A549 (cell line): ENCODE data around the gene SLC9B1. TPM values are rescaled to one million over a fixed set of nuclear protein-coding genes. Genes with fewer than 3 reads are reported as not detected.

Experiments used
- ATAC-seq, 2 experiments: fragments of 200-7000 bp in 1 of 2; fragments of >200 bp in 1 of 2; cut with Nextera tagmentation in 1 of 2; cut with Tn5 transposase in 1 of 2; 3 replicates each; pipeline versions ENCODE4 v1.8.0 to v1.9.1; 2018 to 2020; ENCODE audit warnings: mild to moderate bottlenecking in 1 of 2, moderate library complexity in 1 of 2
- CTCF ChIA-PET: fragments of 300-600 bp; sonication (Branson Sonifier 250); formaldehyde crosslinking; extraction: SDS; loops from one replicate; lab custom pipeline; 2021; ENCODE audit warnings: antibody characterized with exemption, inconsistent platforms; lab: Yijun Ruan, JAX
- POLR2A ChIA-PET: fragments of 350-600 bp; formaldehyde crosslinking; extraction: SDS; loops from one replicate; lab custom pipeline; 2021; ENCODE audit warnings: antibody characterized with exemption, inconsistent platforms; lab: Yijun Ruan, JAX
- DNase-seq, 2 experiments: peaks; one replicate each; pipeline versions ENCODE4 v3.0.0 to v3.0.0-alpha.2; 2011 to 2016; ENCODE audit warnings: low read depth in 1 of 2, low spot score in 1 of 2
- FAIRE-seq: peaks from 2 replicates; lab custom pipeline; 2011; peaks lifted over from hg19 to GRCh38; lab: Jason Lieb, UNC
- H3K27ac ChIP-seq, 2 experiments: fragments of >200 bp; sonication (Bioruptor Twin); formaldehyde crosslinking; 3 replicates each; pipeline ENCODE4 v1.5.1; 2016 to 2017
- H3K4me1 ChIP-seq: fragments of >200 bp; sonication (Bioruptor Twin); formaldehyde crosslinking; 3 replicates; pipeline ENCODE4 v1.6.1; 2016
- H3K4me2 ChIP-seq: fragments of >200 bp; sonication (Bioruptor Twin); formaldehyde crosslinking; 3 replicates; pipeline ENCODE4 v1.6.1; 2016
- H3K4me3 ChIP-seq: fragments of >200 bp; sonication (Bioruptor Twin); formaldehyde crosslinking; 3 replicates; pipeline ENCODE4 v1.5.1; 2016
- H3K9me3 ChIP-seq: fragments of >200 bp; sonication (Bioruptor Twin); formaldehyde crosslinking; 3 replicates; pipeline ENCODE4 v1.6.1; 2016
- BHLHE40 ChIP-seq: IDR thresholded peaks from 2 replicates; pipeline ENCODE4 v1.6.1; 2012; ENCODE audit warnings: low read depth, low read length, inconsistent platforms
- CBX8 ChIP-seq: fragments of 200-600 bp; sonication (generic); IDR thresholded peaks from 2 replicates; pipeline ENCODE4 v1.6.1; 2016
- CHD4 ChIP-seq: fragments of 200-600 bp; sonication (generic); IDR thresholded peaks from 2 replicates; pipeline ENCODE4 v1.6.1; 2016; ENCODE audit warnings: antibody characterized with exemption, mild to moderate bottlenecking, borderline replicate concordance
- EHMT2 ChIP-seq: fragments of 200-600 bp; sonication (generic); IDR thresholded peaks from 2 replicates; pipeline ENCODE4 v1.6.1; 2016; ENCODE audit warnings: antibody characterized with exemption, low read depth, mild to moderate bottlenecking, moderate library complexity
- FOSB ChIP-seq: fragments of 250-450 bp; sonication (Bioruptor Pico); IDR thresholded peaks from 2 replicates; pipeline ENCODE4 v1.5.0; 2020; ENCODE audit warnings: mild to moderate bottlenecking, moderate library complexity
- FOSL2 ChIP-seq, 2 experiments: fragments of 450-650 bp in 1 of 2; fragments of >200 bp in 1 of 2; sonication (Bioruptor Twin) in 1 of 2; formaldehyde crosslinking; IDR thresholded peaks; 2 replicates each; pipeline versions ENCODE4 v1.5.0 to v1.6.1; 2016 to 2020; ENCODE audit warnings: mild to moderate bottlenecking in 1 of 2, moderate library complexity in 1 of 2
- HDAC2 ChIP-seq: fragments of 200-600 bp; sonication (generic); IDR thresholded peaks from 2 replicates; pipeline ENCODE4 v1.6.1; 2016
- HEYL ChIP-seq: fragments of 250-450 bp; sonication (Bioruptor Pico); IDR thresholded peaks from 2 replicates; pipeline ENCODE4 v1.8.0; 2021; ENCODE audit warnings: mild to moderate bottlenecking, moderate library complexity
- HOXB5 ChIP-seq: fragments of 250-450 bp; sonication (Bioruptor Pico); IDR thresholded peaks from 2 replicates; pipeline ENCODE4 v1.5.0; 2020; ENCODE audit warnings: mild to moderate bottlenecking, moderate library complexity
- JUN ChIP-seq, 2 experiments: fragments of >200 bp; sonication (Bioruptor Twin); formaldehyde crosslinking; IDR thresholded peaks; 2 replicates in 1 of 2; 3 replicates in 1 of 2; pipeline ENCODE4 v1.6.1; 2016 to 2017
- JUNB ChIP-seq: fragments of >200 bp; sonication (Bioruptor Twin); formaldehyde crosslinking; IDR thresholded peaks from 2 replicates; pipeline ENCODE4 v1.6.1; 2016
- KDM1A ChIP-seq: fragments of 200-600 bp; sonication (generic); IDR thresholded peaks from 2 replicates; pipeline ENCODE4 v1.6.1; 2016; ENCODE audit warnings: low read depth, mild to moderate bottlenecking
- MAFK ChIP-seq: fragments of 450-650 bp; IDR thresholded peaks from 2 replicates; pipeline ENCODE4 v1.6.1; 2014; ENCODE audit not compliant: partially characterized antibody
- MYC ChIP-seq: IDR thresholded peaks from 2 replicates; pipeline ENCODE4 v1.6.1; 2012; ENCODE audit warnings: mild to moderate bottlenecking, inconsistent platforms, low read length, improper control_type of control experiment, borderline replicate concordance
- NR3C1 ChIP-seq: fragments of >200 bp; sonication (Bioruptor Twin); formaldehyde crosslinking; IDR thresholded peaks from 3 replicates; pipeline ENCODE4 v1.6.1; 2017
- PHF8 ChIP-seq: fragments of 200-600 bp; sonication (generic); IDR thresholded peaks from 2 replicates; pipeline ENCODE4 v1.6.1; 2016; ENCODE audit warnings: low read depth, mild to moderate bottlenecking, antibody characterized with exemption, moderate library complexity, borderline replicate concordance
- POLR2A ChIP-seq: IDR thresholded peaks from 2 replicates; pipeline ENCODE4 v1.6.1; 2012; ENCODE audit warnings: mild to moderate bottlenecking, low read length
- POLR2AphosphoS2 ChIP-seq: conservative IDR thresholded peaks from 2 replicates; pipeline ENCODE4 v1.6.1; 2012; ENCODE audit warnings: low read length, improper control_type of control experiment, inconsistent platforms
- RARB ChIP-seq: fragments of 250-450 bp; sonication (Bioruptor Pico); IDR thresholded peaks from 2 replicates; pipeline ENCODE4 v1.8.0; 2021; ENCODE audit warnings: mild to moderate bottlenecking, moderate library complexity
- SREBF2 ChIP-seq: fragments of 450-650 bp; IDR thresholded peaks from 2 replicates; pipeline ENCODE4 v1.6.1; 2014; ENCODE audit warnings: mild to moderate bottlenecking, moderate library complexity
- TP53 ChIP-seq: fragments of 250-450 bp; sonication (Bioruptor Pico); IDR thresholded peaks from 2 replicates; pipeline ENCODE4 v1.5.0; 2021; ENCODE audit warnings: mild to moderate bottlenecking, moderate library complexity
- ZC3H11A ChIP-seq: fragments of 450-650 bp; IDR thresholded peaks from 2 replicates; pipeline ENCODE4 v1.6.1; 2014; ENCODE audit warnings: antibody characterized with exemption, mild to moderate bottlenecking
- ZFP36 ChIP-seq: fragments of 450-650 bp; IDR thresholded peaks from 2 replicates; pipeline ENCODE4 v1.6.1; 2014; ENCODE audit warnings: borderline replicate concordance; ENCODE audit not compliant: partially characterized antibody
- WGBS: methylation state at CpG from one replicate; pipeline ENCODE4 v1.1.6; 2017; ENCODE audit errors: missing lambda C conversion rate; 5-methylcytosine and 5-hydroxymethylcytosine counted together
- polyA plus RNA-seq, 4 experiments: library from polyadenylated mRNA; depleted of rRNA in 3 of 4; stranded (reverse); fragments of >200 nt; fragmentation: RNase III in 1 of 4; extraction: RNeasy Plus Mini Kit Qiagen cat#74134 plus additional on column Dnase treatment in 1 of 4; gene quantifications; 2 replicates in 3 of 4; 3 replicates in 1 of 4; pipeline ENCODE4 v1.2.3, GENCODE V29; 2011 to 2017
- TF ChIP-seq, protein P1 (sequence below): fragments of 250-450 bp; sonication (Bioruptor Pico); IDR thresholded peaks from 2 replicates; pipeline ENCODE4 v1.5.0; 2020; ENCODE audit warnings: low read depth, mild to moderate bottlenecking, moderate library complexity
- TF ChIP-seq, protein P2 (sequence below): IDR thresholded peaks from 2 replicates; pipeline ENCODE4 v1.6.1; 2012

The SLC9B1 gene
- polyA plus RNA-seq, 2 of the 4 experiments (the other 2 are of a cell fraction), result 0.09 to 0.39 TPM

DNA sequence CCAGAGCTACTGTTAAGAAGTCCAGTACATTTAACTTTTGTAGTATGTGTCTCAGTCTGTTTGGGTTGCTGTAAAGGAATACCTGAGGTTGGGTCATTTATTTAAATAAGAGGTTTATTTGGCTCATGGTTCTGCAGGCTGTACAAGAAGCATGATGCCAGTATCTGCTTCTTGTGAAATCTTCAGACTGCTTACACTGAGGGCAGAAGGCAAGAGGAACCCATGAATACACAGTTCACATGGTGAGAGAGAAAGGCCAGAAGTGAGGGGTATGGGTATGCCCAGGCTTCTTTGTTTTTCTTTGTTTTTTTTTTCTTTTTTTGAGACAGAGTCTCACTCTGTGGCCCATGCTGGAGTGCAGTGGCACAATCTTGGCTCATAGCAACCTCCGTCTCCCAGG, 156.8 kb downstream of the SLC9B1 start:
- FAIRE-seq (no peak), ATAC-seq (no peak), DNase-seq (no peak)
- 100% methylated on average over 1 of the region's 1 CpG for WGBS
- no peak overlapping the region for H3K4me3 ChIP-seq
- POLR2A ChIA-PET, result no interaction called here
- CTCF ChIA-PET, result no interaction called here
- peaks cover 12% of the 10 kb centered on the region; the same call in 2 of the 3 replicates for H3K9me3 ChIP-seq
- H3K4me1 ChIP-seq, result peaks cover 8% of the 10 kb centered on the region
- no peak overlapping the region for H3K27ac ChIP-seq
- H3K4me2 ChIP-seq, result no peak overlapping the region
- TF ChIP-seq MAFK (no peak), TP53 (CRISPR knock-in tag) (no peak), ZFP36 (no peak), MYC (no peak), HDAC2 (no peak), NR3C1 (no peak), RARB (CRISPR knock-in tag) (no peak), PHF8 (no peak), KDM1A (no peak), JUNB (no peak), HOXB5 (CRISPR knock-in tag) (no peak), HEYL (CRISPR knock-in tag) (no peak), SREBF2 (no peak), POLR2A (no peak)
- TF ChIP-seq, all 56 proteins: peak for 0

DNA sequence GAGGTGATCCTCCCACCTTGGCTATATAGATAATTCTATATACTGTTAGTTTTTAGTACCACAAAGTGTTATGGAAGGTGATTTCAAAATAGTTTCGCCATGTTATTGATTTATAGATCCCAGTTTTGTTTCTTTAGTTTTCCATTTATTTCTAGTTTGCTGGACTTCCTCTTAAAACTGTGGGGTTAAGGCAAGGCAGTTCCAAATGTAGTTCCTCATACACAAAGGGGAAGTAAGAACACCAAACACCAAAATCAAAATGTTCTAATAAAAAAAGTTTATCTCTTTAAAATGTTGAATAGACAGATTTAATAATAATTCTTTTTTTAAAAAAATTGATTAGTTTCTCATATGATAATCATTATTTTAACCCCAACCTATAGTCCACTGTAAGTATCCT, 157.5 kb downstream of the SLC9B1 start:
- FAIRE-seq, result no peak
- no peak overlapping the region for H3K4me3 ChIP-seq
- CTCF ChIA-PET, result interaction anchor here (0.6 kb wide), 1 partner anchor 241 kb away, joined by 3 read pairs; no protein-coding TSS in a partner anchor
- no peak overlapping the region for H3K27ac ChIP-seq
- H3K9me3 ChIP-seq, result peaks cover 12% of the 10 kb centered on the region; the same call in 2 of the 3 replicates
- POLR2A ChIA-PET, result no interaction called here
- H3K4me2 ChIP-seq, result no peak overlapping the region
- WGBS, result 86% methylated on average over 1 of the region's 1 CpG
- no peak for ATAC-seq
- no peak for DNase-seq
- TF ChIP-seq PHF8 (no peak), BHLHE40 (no peak), POLR2AphosphoS2 (no peak), JUN (IDR thresholded peaks at IDR 0.05) (no peak), EHMT2 (no peak), CHD4 (no peak), RARB (CRISPR knock-in tag) (no peak), ZC3H11A (no peak), POLR2A (no peak), JUNB (no peak)
- TF ChIP-seq, protein P1, sequence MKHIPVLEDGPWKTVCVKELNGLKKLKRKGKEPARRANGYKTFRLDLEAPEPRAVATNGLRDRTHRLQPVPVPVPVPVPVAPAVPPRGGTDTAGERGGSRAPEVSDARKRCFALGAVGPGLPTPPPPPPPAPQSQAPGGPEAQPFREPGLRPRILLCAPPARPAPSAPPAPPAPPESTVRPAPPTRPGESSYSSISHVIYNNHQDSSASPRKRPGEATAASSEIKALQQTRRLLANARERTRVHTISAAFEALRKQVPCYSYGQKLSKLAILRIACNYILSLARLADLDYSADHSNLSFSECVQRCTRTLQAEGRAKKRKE (CRISPR knock-in tag), result no peak
- TF ChIP-seq, protein P2, sequence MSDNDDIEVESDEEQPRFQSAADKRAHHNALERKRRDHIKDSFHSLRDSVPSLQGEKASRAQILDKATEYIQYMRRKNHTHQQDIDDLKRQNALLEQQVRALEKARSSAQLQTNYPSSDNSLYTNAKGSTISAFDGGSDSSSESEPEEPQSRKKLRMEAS, result no peak
- H3K4me1 ChIP-seq, result peaks cover 5% of the 10 kb centered on the region

DNA sequence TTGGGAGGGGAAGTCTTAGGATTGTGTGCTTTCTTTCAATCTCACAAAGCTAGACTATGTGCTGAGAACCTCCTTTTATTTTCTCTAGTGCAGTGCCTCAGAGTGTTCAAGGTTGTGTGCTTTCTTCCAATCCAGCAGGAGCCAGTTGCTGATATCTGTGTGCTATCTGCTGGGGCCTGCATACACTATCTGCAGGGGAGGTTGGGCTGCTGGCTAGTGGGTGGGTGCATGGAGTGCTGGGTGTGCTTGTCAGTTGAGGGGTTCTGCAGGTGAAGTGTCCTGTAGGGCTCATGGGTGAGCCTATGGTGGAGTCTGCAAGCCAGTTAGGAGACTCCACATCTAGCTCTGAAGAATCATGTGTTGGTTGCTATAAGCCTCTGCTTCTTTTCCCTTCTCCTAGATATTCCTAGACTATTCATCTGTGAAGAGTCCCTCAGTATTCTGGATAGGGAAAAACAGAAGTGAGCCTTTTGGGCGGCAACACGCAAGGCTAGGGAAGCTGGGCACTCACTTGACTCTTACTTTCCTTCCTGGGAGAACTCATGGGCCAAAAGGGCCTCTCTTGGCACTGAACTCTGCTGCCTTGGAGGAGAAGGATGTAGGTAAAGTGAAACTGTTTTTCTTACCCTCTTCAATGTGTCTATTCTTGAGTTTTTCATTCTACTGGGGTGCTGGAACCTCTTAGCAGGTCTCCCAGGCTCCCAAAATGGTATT, 158.7 kb downstream of the SLC9B1 start:
- no peak overlapping the region for H3K27ac ChIP-seq
- WGBS, result 96% methylated on average over 2 of the region's 2 CpGs
- H3K4me3 ChIP-seq, result no peak overlapping the region
- no peak for TF ChIP-seq FOSB (CRISPR knock-in tag)
- no peak for TF ChIP-seq CBX8
- no peak for TF ChIP-seq FOSL2 (IDR thresholded peaks at IDR 0.05)
- no peak for TF ChIP-seq FOSL2 (CRISPR knock-in tag; IDR thresholded peaks at IDR 0.05)
- no peaks in the 10 kb centered on the region for H3K4me1 ChIP-seq
- H3K4me2 ChIP-seq, result no peak overlapping the region
- ATAC-seq, result no peak
- peaks cover 12% of the 10 kb centered on the region; the same call in 2 of the 3 replicates for H3K9me3 ChIP-seq
- ChIA-PET CTCF (interaction anchor here (1.2 kb wide), 1 partner anchor 13 kb away, joined by 3 read pairs; no protein-coding TSS in a partner anchor), POLR2A (no interaction called here)
- FAIRE-seq, result no peak
- DNase-seq, result no peak
